ENCODE measurements around the gene FEM1C. TPM values are rescaled to one million over a fixed set of nuclear protein-coding genes. Genes with fewer than 3 reads are reported as not detected.

FEM1C gene
- total and polyA plus RNA-seq, 2 experiments from 2014 or later = 12.0 to 16.5 TPM

- H3K36me3 ChIP-seq (ENCODE audit: low read depth) = peaks cover 30% of the 10 kb centered on the region
- H4K20me1 ChIP-seq (ENCODE audit: insufficient read depth) = no peaks in the 10 kb centered on the region
- DNase-seq = peak; percentile 7
Measured at GRCh38 chr5:115524199-115524847, 20.3 kb downstream of the FEM1C start.

GRCh38 chr5:115522832-115523403 is 21.7 kb downstream of the FEM1C start:
- Histone ChIP-seq H3K9me2 (ENCODE audit: insufficient read depth) (no peaks in the 10 kb centered on the region), H3K9me3 (ENCODE audit: low read depth) (no peaks in the 10 kb centered on the region), H3F3A (ENCODE audit: insufficient read depth) (no peaks in the 10 kb centered on the region), H3K27ac (no peak overlapping the region), H3K36me3 (ENCODE audit: low read depth) (peaks cover 30% of the 10 kb centered on the region), H3K4me2 (ENCODE audit: unreplicated experiment) (no peak overlapping the region), H4K20me1 (ENCODE audit: insufficient read depth) (no peaks in the 10 kb centered on the region), H3K4me1 (ENCODE audit: insufficient read depth) (peaks cover 17% of the 10 kb centered on the region; the same call in 1 of the 2 replicates), H3K4me3 (no peak overlapping the region), H2AFZ (no peak overlapping the region), H3K9ac (no peak overlapping the region), H3K79me2 (ENCODE audit: insufficient read depth) (peaks cover 76% of the 10 kb centered on the region), H3K27me3 (replicated peaks; ENCODE audit: insufficient read depth) (no peaks in the 10 kb centered on the region)
- no peak for DNase-seq
- in situ Hi-C loops (cut with MboI) = no loop called here
- TF ChIP-seq EZH2 (IDR thresholded peaks at IDR 0.05; ENCODE audit: insufficient read depth, poor library complexity, severe bottlenecking) (no peak), EZH2phosphoT487 (IDR thresholded peaks at IDR 0.05; ENCODE audit: insufficient read depth, low read depth) (no peak)

More at GRCh38 chr5:115524199-115524847, 20.3 kb downstream of the FEM1C start:
- Histone ChIP-seq H3K9ac (no peak overlapping the region), H3F3A (ENCODE audit: insufficient read depth) (no peaks in the 10 kb centered on the region), H3K9me3 (ENCODE audit: low read depth) (no peaks in the 10 kb centered on the region), H3K9me2 (ENCODE audit: insufficient read depth) (no peaks in the 10 kb centered on the region), H3K27me3 (replicated peaks; ENCODE audit: insufficient read depth) (no peaks in the 10 kb centered on the region), H3K27ac (no peak overlapping the region), H3K4me3 (no peak overlapping the region), H3K4me1 (ENCODE audit: insufficient read depth) (peaks cover 23% of the 10 kb centered on the region; the same call in 1 of the 2 replicates), H3K4me2 (ENCODE audit: unreplicated experiment) (no peak overlapping the region), H3K79me2 (ENCODE audit: insufficient read depth) (peaks cover 90% of the 10 kb centered on the region), H2AFZ (no peak overlapping the region)
- WGBS, 2 experiments (ENCODE audit: low coverage in 1 of 2, low lambda C conversion rate in 2 of 2, missing lambda C conversion rate in 2 of 2) = 68 to 71% methylated on average over 6 of the region's 6 CpGs
- TF ChIP-seq EZH2phosphoT487 (IDR thresholded peaks at IDR 0.05; ENCODE audit: insufficient read depth, low read depth) = no peak
- TF ChIP-seq EZH2 (IDR thresholded peaks at IDR 0.05; ENCODE audit: insufficient read depth, poor library complexity, severe bottlenecking) = no peak
- in situ Hi-C loops (cut with MboI) = no loop called here

GRCh38 chr5:115520191-115520590 is 24.4 kb downstream of the FEM1C start:
- TF ChIP-seq EZH2phosphoT487 (IDR thresholded peaks at IDR 0.05; ENCODE audit: insufficient read depth, low read depth) (no peak), EZH2 (IDR thresholded peaks at IDR 0.05; ENCODE audit: insufficient read depth, poor library complexity, severe bottlenecking) (no peak)
- H3K79me2 ChIP-seq (ENCODE audit: insufficient read depth) = peaks cover 48% of the 10 kb centered on the region

GRCh38 chr5:115516372-115516771 is 28.2 kb downstream of the FEM1C start:
- Histone ChIP-seq H2AFZ (no peak overlapping the region), H3K9me2 (ENCODE audit: insufficient read depth) (no peaks in the 10 kb centered on the region), H3K4me3 (no peak overlapping the region), H4K20me1 (ENCODE audit: insufficient read depth) (no peaks in the 10 kb centered on the region), H3K4me1 (ENCODE audit: insufficient read depth) (no peaks in the 10 kb centered on the region), H3K9me3 (ENCODE audit: low read depth) (no peaks in the 10 kb centered on the region), H3K36me3 (ENCODE audit: low read depth) (no peaks in the 10 kb centered on the region; the same call in 1 of the 2 replicates), H3K9ac (no peak overlapping the region), H3F3A (ENCODE audit: insufficient read depth) (peaks cover 10% of the 10 kb centered on the region), H3K4me2 (ENCODE audit: unreplicated experiment) (no peak overlapping the region), H3K27ac (no peak overlapping the region), H3K79me2 (ENCODE audit: insufficient read depth) (peaks cover 13% of the 10 kb centered on the region; the same call in 1 of the 2 replicates), H3K27me3 (replicated peaks; ENCODE audit: insufficient read depth) (no peaks in the 10 kb centered on the region)
- no peak for DNase-seq
- no peak for TF ChIP-seq EZH2phosphoT487 (IDR thresholded peaks at IDR 0.05; ENCODE audit: insufficient read depth, low read depth)
- no peak for TF ChIP-seq EZH2 (IDR thresholded peaks at IDR 0.05; ENCODE audit: insufficient read depth, poor library complexity, severe bottlenecking)
- WGBS, 2 experiments (ENCODE audit: low coverage in 1 of 2, low lambda C conversion rate in 2 of 2, missing lambda C conversion rate in 2 of 2) = 92 to 100% methylated on average over 1 of the region's 1 CpG
- in situ Hi-C loops (cut with MboI) = no loop called here

More at GRCh38 chr5:115520191-115520590, 24.4 kb downstream of the FEM1C start:
- H3K9me3 ChIP-seq (ENCODE audit: low read depth) = no peaks in the 10 kb centered on the region
- no peak for DNase-seq
- no peaks in the 10 kb centered on the region for H4K20me1 ChIP-seq (ENCODE audit: insufficient read depth)
- 98 to 100% methylated on average over 2 of the region's 2 CpGs for WGBS, 2 experiments (ENCODE audit: low coverage in 1 of 2, low lambda C conversion rate in 2 of 2, missing lambda C conversion rate in 2 of 2)
- no peak overlapping the region for H3K27ac ChIP-seq
- no peak overlapping the region for H3K4me2 ChIP-seq (ENCODE audit: unreplicated experiment)
- H3K4me1 ChIP-seq (ENCODE audit: insufficient read depth) = peaks cover 7% of the 10 kb centered on the region; the same call in 1 of the 2 replicates
- H3K27me3 ChIP-seq (replicated peaks; ENCODE audit: insufficient read depth) = no peaks in the 10 kb centered on the region
- no peak overlapping the region for H3K4me3 ChIP-seq
- in situ Hi-C loops (cut with MboI) = no loop called here
- no peak overlapping the region for H3K9ac ChIP-seq
- H3K36me3 ChIP-seq (ENCODE audit: low read depth) = peaks cover 28% of the 10 kb centered on the region
- H3F3A ChIP-seq (ENCODE audit: insufficient read depth) = peaks cover 6% of the 10 kb centered on the region
- H3K9me2 ChIP-seq (ENCODE audit: insufficient read depth) = no peaks in the 10 kb centered on the region
- no peak overlapping the region for H2AFZ ChIP-seq

Data from GM23248 (cell line).